Retina (tissue), 1 donor: Measurements from ENCODE around the gene EME1.
"Not testable (repeated sequence)": the region's sequence is repeated elsewhere in the genome, so short reads cannot be mapped to it uniquely, and the experiment has no call there.

ENCODE experiments used
- DNase-seq: peaks from one replicate; pipeline ENCODE4 v3.0.0-alpha.2; 2016

EME1 gene, protein sequence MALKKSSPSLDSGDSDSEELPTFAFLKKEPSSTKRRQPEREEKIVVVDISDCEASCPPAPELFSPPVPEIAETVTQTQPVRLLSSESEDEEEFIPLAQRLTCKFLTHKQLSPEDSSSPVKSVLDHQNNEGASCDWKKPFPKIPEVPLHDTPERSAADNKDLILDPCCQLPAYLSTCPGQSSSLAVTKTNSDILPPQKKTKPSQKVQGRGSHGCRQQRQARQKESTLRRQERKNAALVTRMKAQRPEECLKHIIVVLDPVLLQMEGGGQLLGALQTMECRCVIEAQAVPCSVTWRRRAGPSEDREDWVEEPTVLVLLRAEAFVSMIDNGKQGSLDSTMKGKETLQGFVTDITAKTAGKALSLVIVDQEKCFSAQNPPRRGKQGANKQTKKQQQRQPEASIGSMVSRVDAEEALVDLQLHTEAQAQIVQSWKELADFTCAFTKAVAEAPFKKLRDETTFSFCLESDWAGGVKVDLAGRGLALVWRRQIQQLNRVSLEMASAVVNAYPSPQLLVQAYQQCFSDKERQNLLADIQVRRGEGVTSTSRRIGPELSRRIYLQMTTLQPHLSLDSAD

GRCh38 chr17:50372758-50373556 is at the start of gene EME1, which contains the start of gene MRPL27:
Gene EME1, plus strand, starts transcription at chr17:50373229. Its CDS starts 1,980 bp downstream, at chr17:50375209.
Gene MRPL27, minus strand, starts transcription at chr17:50373184. Its CDS starts 14 bp downstream, at chr17:50373170.
- peak; percentile 99 for DNase-seq

DNA sequence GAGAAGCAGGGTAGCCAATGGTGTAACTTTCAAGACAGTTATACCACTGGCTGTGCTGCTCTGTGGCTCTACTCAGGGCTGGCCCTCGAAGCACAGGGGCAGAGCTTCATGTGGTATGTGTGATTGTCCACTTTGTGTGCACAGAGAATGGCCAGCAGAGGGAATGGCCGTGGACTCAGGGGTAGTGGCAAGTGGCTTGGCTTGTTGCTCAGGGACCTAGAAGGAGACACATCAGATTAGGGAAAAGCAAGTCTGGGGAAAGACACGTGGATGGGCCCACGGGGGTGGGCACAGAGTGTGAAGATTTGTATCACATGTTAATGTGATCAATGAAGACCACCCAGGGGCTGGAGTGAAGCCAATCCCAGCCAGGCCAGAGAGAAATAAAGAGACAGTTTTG is 47.1 kb upstream of the EME1 start:
- DNase-seq: no peak

DNA sequence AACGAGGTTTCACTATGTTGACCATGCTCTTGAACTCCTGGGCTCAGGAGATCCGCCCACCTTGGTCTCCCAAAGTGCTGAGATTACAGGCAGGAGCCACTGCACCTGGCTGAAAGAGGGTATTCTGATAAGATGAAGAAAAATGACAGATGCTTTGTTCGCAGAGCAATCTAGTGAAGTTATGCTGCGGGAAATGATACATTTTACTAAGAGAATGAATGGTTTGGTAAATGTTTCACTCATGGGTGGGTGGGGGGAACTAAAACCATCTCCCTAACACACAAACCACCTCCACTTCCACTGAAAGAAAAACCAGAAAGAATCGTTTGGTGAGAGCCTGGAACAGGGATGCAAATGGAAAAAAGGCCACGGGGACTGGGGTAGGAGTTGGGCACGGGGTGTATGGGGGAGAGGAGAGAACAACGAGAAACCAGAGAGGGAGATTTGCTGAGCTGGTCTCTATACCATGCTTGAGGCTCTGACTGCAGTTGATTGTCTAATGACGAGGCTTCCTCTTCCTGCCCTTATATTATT is 46.1 kb upstream of the EME1 start:
- DNase-seq: no peak

GRCh38 chr17:50328363-50329325 is 44.4 kb upstream of the EME1 start:
- DNase-seq: peak; percentile 29

DNA sequence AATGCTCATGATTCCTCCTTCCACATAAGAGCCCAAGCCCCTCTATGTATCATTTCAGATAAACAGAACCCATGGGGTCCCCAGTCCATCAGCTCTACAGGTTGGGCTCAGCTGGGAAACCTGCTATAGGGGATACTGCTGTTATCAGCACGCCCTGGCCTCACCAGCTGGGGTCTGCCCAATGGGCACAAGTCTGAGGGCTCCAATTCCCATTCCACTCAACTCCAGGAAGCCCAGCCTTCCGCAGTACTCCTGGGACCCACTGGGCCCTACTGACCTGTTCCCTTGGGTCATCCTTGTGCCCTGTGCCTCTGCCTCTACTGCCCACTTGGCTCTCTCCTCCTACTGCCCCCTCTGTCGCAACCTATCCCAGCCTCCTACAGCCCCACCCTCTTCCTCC is 43.3 kb upstream of the EME1 start:
- DNase-seq: no peak

GRCh38 chr17:50330151-50330775 is 42.8 kb upstream of the EME1 start:
- DNase-seq: no peak

- no peak for DNase-seq
Measured at GRCh38 chr17:50331085-50331791, 41.8 kb upstream of the EME1 start.

GRCh38 chr17:50332196-50332595 is 40.8 kb upstream of the EME1 start:
- DNase-seq: peak; percentile 34

DNA sequence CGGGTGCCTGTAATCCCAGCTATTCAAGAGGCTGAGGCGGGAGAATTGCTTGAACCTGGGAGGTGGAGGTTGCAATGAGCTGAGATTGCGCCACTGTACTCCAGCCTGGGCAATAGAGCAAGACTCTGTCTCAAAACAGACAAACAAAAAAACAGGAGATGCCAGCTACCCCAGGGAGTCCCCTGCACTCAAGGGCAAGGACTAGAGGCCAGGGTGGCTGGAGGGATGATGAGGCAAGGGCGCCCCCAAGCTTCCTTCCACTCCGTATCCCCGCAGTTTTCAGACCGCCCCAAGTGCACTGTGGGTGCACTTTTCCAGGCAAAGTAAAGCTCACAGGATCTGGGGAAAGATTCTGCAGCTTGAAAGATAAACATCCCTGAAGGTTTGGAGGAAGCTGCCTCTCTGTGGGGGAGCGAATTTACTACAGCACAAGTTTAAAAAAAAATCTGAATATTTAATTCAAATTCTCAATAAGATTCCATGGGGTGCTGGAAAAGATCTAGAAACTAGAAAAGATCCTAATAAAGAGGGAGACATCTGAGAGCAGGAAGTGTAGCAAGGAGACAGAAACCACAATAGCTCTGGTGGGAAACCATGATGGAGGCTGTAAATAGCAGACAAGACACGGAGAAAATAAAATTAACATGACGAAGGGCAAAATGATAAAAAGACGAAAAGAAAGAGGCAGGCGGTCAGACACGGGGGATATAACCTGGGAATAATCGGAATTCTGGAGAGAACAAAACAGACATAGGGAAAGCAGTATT is 39.6 kb upstream of the EME1 start:
- not testable (repeated sequence) for DNase-seq

GRCh38 chr17:50337956-50338355 is 35.1 kb upstream of the EME1 start:
- DNase-seq: no peak

- DNase-seq: no peak
Measured at GRCh38 chr17:50338645-50339044, 34.4 kb upstream of the EME1 start.

DNA sequence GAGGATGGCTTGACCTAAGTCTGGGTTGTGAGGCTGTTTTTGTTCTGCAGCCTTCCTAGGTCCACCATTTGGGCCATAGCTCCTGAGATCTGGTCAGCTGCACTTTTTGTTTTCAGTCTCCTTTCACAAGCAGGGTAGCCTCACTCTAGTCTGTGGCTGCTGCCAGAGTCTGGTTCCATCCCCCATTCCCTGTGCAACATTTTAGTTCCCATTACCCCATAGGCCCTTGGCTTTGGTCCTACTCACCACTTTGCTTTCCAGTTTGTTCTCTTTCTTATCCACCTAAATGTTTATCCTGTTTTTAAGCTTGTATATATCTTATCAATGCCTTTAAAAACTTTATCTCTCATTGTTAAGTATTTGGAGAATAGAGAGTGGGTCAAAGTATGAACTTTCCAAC is 33.6 kb upstream of the EME1 start:
- no peak for DNase-seq

DNA sequence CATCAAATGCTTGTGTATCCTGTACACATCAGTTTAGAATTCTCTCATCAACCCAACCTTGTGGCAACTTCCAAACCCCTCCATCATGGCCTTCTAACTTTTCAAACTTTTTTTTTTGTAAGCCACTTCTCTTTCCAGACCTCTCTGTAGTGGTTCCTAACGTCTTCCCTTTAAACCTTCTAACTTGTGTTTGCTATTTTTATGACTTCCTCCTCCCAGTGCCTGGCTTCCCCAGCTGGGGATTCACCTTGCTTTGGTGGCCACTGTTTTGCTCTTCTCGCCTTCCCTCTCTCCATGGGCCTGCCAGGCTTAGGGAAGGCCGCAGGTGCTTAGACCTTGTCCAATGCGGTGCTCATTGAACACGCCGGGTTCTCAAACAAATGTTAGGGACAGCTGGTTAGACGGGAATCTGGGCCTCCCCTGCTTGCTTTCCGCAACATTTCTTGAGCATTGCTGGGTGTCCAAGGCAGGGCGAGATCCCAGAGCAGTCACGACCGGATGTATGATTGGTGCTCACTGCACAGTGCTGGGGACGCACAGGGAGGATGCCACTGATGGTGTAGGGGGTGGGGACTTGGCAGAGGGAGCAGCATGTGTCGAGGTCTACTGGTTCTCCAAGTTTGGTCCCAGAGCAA is 28.2 kb upstream of the EME1 start:
- no peak for DNase-seq

- DNase-seq: peak; percentile 82
Measured at GRCh38 chr17:50345432-50346312, 27.4 kb upstream of the EME1 start, which contains the start of gene XYLT2. Gene XYLT2, plus strand, starts transcription at chr17:50346126. Its CDS starts 15 bp downstream, at chr17:50346141.

GRCh38 chr17:50346313-50347116 is 26.5 kb upstream of the EME1 start:
- DNase-seq: peak; percentile 67

GRCh38 chr17:50347117-50347893 is 25.7 kb upstream of the EME1 start:
- no peak for DNase-seq

DNA sequence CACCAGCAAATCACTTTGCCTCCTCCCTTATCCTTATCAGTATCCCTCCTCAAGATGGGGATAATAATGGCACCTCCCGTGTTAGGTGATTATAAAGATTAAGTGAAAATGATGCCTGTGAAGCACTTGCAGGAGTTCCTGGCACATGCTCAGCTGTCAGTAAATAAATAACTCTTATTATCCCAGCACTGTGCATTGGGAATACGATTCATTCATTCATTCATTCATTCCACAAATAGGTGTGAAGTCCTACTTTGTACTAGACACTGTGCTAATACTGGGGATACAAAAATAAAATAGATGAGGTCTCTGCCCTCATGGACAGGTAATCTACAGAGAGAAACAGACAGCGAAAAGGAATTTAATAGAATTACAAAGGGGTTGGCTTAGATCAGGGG is 25.1 kb upstream of the EME1 start:
- no peak for DNase-seq
